PC-9 (cell line): Measurements from ENCODE around the gene PDCD6IP.

Experiments
- EZH2 ChIP-seq: fragments of 200-600 bp; sonication (generic); IDR thresholded peaks from 2 replicates; pipeline ENCODE4 v1.8.0; 2017; ENCODE audit warnings: antibody characterized with exemption, low read depth
- TF ChIP-seq, protein P1 (sequence below): fragments of 200-600 bp; sonication (generic); conservative IDR thresholded peaks from 2 replicates; pipeline ENCODE4 v1.6.1; 2017; ENCODE audit warnings: mixed run types, antibody characterized with exemption, mild to moderate bottlenecking, moderate library complexity

DNA sequence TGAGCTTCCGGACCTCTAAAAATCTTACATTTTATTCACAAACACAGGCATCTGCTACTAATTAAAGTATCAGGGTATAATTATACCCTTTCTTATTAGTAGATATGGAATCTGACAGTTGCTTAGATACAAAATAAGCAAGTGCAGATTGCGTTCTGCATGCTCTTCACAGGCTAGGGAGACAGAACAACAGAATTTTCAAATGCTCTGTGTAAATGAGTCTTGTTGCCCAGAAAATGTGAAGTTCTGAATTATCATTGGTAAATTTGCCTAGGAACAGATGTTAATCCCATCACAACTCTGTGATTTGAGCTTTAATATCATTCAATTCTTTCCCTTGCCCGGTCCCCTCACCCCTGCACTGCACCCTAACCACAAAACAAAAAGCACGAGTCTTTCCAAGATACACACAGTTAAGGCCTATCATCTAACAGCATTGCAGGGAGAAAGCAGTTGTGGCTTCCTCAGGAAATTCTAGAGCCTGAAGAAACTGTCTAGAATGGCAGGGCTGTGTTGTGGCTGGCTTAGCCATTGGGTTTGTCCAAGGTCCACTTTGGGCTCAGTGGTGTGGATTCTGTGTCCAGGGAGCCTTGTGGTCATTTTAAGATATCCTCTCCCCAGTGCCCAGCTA is 119.8 kb downstream of the PDCD6IP start:
- TF ChIP-seq, protein P1, sequence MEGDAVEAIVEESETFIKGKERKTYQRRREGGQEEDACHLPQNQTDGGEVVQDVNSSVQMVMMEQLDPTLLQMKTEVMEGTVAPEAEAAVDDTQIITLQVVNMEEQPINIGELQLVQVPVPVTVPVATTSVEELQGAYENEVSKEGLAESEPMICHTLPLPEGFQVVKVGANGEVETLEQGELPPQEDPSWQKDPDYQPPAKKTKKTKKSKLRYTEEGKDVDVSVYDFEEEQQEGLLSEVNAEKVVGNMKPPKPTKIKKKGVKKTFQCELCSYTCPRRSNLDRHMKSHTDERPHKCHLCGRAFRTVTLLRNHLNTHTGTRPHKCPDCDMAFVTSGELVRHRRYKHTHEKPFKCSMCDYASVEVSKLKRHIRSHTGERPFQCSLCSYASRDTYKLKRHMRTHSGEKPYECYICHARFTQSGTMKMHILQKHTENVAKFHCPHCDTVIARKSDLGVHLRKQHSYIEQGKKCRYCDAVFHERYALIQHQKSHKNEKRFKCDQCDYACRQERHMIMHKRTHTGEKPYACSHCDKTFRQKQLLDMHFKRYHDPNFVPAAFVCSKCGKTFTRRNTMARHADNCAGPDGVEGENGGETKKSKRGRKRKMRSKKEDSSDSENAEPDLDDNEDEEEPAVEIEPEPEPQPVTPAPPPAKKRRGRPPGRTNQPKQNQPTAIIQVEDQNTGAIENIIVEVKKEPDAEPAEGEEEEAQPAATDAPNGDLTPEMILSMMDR = no peak
- no peak for TF ChIP-seq EZH2
